Activated CD4-positive, alpha-beta T cell treated with anti-CD3 and anti-CD28 coated beads, Interleukin-2, amount 50 U/mL, for 1 hour (primary cell): Measurements from ENCODE around the gene TMEM219.
A peak's percentile ranks its signal among the peaks of the same experiment; 100 is the strongest.
"Not testable (repeated sequence)": the region's sequence is repeated elsewhere in the genome, so short reads cannot be mapped to it uniquely, and the experiment has no call there.

Source experiments
- DNase-seq: peaks from one replicate; pipeline ENCODE4 v3.0.0-alpha.2; 2020

The TMEM219 gene

GRCh38 chr16:29951625-29952365 lies 10.1 kb upstream of the TMEM219 start:
- DNase-seq = no peak

- DNase-seq = no peak
Observed at GRCh38 chr16:29958756-29959155, 3.1 kb upstream of the TMEM219 start.

- no peak for DNase-seq
Observed at GRCh38 chr16:29959293-29959692, 2.6 kb upstream of the TMEM219 start.

GRCh38 chr16:29959821-29960220 lies 2.1 kb upstream of the TMEM219 start:
- not testable (repeated sequence) for DNase-seq

- no peak for DNase-seq
Observed at GRCh38 chr16:29961127-29961478, 776 bp upstream of the TMEM219 start.

GRCh38 chr16:29962344-29962994 lies 590 bp downstream of the TMEM219 start:
- DNase-seq = no peak

GRCh38 chr16:29963021-29963743 lies 1.3 kb downstream of the TMEM219 start:
- no peak for DNase-seq

GRCh38 chr16:29968205-29968604 lies 6.3 kb downstream of the TMEM219 start:
- DNase-seq = no peak

GRCh38 chr16:29971304-29971703 lies 9.4 kb downstream of the TMEM219 start:
- DNase-seq = no peak

GRCh38 chr16:29972500-29972899 lies 10.6 kb downstream of the TMEM219 start:
- DNase-seq = no peak

- DNase-seq = no peak
Observed at GRCh38 chr16:29972992-29973383, 11.1 kb downstream of the TMEM219 start.

GRCh38 chr16:29973384-29974246 lies 11.7 kb downstream of the TMEM219 start, which contains the start of gene TAOK2:
TSS of gene TAOK2 (plus strand) at chr16:29973868. CDS start at chr16:29977773, 3,905 bp downstream.
- peak; percentile 85 for DNase-seq

- no peak for DNase-seq
Observed at GRCh38 chr16:29974291-29975133, 12.6 kb downstream of the TMEM219 start.

- no peak for DNase-seq
Observed at GRCh38 chr16:29975134-29975538, 13.3 kb downstream of the TMEM219 start.

- no peak for DNase-seq
Observed at GRCh38 chr16:29975811-29976511, 14.1 kb downstream of the TMEM219 start.

- DNase-seq = no peak
Observed at GRCh38 chr16:29977063-29977825, 15.4 kb downstream of the TMEM219 start.

- no peak for DNase-seq
Observed at GRCh38 chr16:29978081-29978480, 16.2 kb downstream of the TMEM219 start.

- no peak for DNase-seq
Observed at GRCh38 chr16:29978564-29979270, 16.8 kb downstream of the TMEM219 start.

- DNase-seq = no peak
Observed at GRCh38 chr16:29982560-29983419, 20.9 kb downstream of the TMEM219 start.
